ENCODE data around the gene PLCB1.

PLCB1 gene

DNA sequence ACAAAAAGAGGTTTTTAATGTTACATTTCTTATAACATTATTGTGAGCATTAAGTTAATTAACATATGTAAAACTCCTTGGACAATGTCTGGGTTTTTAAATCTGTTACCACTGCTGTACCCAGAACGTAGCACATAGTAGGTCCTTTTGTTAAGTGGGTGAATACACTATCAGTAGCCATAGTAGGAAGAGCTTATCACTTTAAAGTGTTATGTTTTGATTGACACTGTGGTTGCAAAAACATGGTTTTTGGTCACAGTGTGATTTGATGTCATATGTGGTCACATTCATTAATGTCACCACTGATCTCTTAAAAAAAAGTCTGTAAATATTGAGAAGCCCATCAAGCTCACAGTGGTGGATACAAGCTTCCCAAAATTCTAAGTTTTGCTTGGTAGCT lies 160.7 kb downstream of the PLCB1 start:
- in situ Hi-C loops (cut with MboI; ENCODE audit: low sequenced_read_pairs), result no loop called here

DNA sequence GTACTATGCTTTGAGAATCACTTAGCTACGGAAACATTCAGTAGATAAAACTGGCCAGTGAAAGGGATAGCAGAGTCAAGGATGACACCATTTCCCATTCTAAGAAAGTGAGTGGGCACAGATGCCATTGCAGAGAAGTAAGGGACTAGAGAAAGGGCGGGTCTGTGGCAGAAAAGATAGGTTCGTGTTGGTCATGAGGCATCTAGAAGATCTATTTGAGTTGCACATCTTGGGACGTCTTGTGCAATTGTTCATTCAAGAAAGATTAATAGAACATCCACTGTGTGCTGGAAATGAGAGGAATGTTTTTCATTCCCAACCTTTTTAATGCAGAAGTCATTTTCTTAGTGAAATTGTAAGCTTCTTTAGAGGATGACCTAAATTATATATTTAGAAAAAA lies 161.7 kb downstream of the PLCB1 start:
- in situ Hi-C loops (cut with MboI; ENCODE audit: low sequenced_read_pairs), result no loop called here

DNA sequence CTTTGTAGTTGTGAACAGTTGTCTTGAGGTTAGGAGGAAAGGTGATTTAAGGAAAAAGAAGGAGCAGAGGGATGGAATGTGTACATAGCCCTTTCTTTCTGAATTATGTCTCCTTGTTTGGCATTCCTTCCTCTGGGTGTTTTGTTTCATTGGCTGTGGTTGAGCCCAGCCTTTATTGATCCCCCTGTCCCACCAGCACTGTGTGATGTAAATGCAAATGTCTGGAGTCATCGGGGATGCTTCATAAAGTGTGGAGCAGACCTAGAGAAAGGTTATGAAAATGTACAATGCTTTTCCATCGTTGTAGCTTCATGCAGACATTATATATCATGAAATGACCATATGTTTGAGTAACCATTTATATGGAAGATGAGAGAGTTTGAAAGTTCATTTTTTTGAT lies 164.5 kb downstream of the PLCB1 start:
- in situ Hi-C loops (cut with MboI; ENCODE audit: low sequenced_read_pairs), result no loop called here

DNA sequence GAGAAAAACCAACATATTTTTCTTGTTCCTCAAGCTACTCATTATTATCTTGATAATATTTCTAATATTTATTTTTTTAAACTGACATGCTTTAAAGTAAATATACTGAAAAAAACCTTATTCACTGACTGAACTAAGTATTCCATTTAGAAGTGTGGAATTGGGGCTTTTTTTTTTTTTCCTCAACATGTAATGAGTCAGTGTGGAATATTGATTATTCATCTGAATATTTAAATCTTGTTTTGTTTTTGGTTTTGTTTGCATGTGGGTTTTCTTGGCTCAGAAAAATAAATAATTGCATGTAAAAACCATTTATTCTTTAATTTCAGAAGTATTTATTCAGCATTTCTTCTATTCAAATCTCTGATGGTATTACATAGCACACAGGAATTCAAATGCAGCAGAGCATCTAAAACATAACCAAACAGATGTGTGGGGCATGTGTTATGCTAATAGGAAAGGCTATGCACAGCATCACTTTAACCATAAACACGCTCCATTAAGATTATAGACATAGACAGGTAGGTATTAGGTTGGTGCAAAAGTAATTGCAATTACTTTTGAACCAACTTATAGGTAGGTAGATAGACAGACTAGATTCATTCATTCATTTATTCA lies 166.5 kb downstream of the PLCB1 start:
- in situ Hi-C loops (cut with MboI; ENCODE audit: low sequenced_read_pairs), result no loop called here

DNA sequence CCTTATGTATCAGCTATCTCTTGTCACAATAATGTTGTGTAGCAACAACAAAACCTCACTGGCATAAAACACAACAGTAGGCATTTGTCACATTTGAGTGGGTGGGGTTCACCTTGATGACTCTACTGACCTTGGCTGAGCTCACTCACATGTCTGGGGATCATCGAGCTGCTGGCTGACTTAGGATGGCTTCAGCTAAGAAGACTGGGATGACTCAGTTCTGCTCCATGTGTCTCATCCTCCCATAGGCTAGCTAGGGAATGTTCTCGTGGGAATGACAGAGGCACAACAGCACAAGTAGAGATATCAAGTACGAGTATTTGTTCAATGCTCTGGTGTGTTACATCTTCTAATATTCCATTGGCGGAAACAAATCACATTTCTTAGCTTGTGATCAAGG lies 167.9 kb downstream of the PLCB1 start:
- in situ Hi-C loops (cut with MboI; ENCODE audit: low sequenced_read_pairs), result no loop called here

DNA sequence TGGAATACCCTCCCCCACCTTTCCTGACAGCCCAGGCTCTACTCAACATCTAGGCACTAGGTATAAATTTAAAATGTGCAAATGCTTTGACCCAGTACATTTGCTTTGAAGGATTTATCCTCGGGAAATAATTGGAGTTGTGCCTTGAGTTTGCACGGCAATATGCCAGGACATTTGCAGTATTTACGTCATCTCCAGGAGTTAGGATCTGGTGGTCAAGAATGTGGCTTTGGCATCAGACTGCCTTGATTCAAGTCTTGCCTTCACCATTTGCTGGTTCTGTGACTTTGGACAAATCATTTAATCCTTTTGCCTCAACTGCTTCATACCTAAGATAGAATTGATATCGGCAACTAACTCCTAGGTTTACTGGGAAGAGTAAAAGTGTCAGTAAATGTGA lies 169.6 kb downstream of the PLCB1 start:
- in situ Hi-C loops (cut with MboI; ENCODE audit: low sequenced_read_pairs), result no loop called here

DNA sequence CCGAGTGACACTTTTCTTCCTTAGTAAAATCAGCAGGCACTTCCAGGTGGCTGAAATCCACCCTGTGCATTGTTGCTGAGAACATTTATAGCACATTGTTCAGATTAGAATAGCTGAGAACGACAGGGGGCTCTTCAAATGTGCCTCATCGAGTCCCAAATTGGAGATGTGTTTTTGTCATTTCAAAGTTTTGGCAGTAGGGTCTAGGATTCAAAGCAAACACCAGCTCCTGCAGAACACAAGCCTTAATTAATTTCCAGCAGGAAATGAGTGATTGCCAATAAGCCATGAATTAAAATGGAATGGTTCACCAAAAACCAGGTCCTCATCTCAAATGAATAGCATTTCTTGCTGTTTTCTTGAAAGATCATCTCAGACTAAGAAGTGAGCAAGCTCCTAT lies 171.6 kb downstream of the PLCB1 start:
- in situ Hi-C loops (cut with MboI; ENCODE audit: low sequenced_read_pairs), result no loop called here

DNA sequence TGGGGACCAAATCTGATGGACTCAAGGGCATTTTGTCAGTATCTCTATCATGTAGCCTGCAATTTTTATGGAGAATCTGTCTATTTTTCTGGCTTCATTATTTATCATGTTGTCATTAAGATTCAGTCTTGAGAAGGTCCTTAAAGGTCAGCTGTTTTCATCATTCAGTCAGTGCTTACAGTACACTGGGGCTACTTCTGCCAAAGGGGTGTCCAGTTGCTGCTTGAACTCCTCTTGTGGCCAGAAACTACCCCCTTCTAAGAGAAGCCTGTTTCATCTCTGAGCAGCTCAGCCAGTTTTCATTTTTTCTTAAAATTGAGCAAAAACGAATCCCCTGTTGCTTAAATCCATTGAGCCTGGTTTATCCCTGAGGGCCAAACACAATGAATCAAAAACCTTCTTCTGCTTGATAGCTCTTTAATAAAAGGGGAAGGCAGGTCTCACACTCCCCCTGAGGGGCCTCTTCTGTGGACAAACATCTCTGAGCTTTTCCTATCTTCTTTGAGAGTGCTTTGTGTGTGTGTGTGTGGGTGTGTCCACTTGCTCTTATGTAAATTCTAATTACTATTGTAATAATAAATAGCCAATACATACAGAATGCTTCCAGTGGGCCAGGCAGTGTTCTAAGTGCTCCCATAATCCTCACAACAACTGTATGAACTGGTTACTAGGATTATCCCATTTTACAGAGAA lies 172.2 kb downstream of the PLCB1 start:
- in situ Hi-C loops (cut with MboI; ENCODE audit: low sequenced_read_pairs), result no loop called here

DNA sequence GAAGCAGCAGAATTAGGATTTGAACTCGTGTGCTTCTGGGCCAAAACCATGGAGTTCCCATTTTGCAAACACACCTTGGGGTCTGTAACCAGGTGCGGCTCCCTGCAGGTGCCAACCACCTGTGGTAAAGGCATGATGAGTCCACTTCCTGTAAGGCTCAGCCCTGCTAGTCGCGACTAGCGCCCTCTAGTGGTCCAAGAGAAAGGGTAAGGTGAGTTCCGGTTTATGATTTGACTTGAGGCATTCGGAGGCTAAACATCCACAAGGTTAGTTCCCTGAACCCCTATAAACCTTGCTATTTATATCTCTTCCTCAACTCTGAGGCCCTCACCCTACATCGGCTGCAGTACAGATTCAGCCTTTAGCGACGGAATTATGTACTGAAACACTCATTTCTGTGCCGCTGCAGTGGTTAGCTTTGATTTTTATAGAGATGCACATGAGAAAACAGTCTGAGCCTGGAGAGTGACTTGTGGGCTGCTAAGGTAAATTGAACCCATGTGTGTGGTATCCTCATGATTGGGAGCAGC lies 173.4 kb downstream of the PLCB1 start:
- in situ Hi-C loops (cut with MboI; ENCODE audit: low sequenced_read_pairs), result no loop called here

DNA sequence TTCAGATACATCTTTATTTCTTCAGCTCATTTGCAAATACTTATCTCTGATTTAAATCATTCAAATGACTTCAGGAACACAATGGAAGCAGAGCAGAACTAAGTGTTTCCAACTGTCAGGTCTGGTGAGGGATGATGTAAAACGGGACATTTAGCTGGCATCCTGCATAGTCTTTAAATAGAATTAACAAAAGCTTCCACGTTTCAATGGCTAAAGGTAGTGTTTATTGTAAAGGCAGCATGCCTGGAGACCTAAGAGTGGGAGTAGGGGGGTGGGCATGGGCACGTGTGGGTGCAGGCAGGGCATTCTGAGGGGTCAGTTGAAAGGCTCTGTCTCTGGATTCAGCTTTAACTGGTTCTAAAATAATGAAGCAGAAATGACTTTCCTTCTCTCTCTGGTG lies 174.9 kb downstream of the PLCB1 start:
- in situ Hi-C loops (cut with MboI; ENCODE audit: low sequenced_read_pairs), result no loop called here

DNA sequence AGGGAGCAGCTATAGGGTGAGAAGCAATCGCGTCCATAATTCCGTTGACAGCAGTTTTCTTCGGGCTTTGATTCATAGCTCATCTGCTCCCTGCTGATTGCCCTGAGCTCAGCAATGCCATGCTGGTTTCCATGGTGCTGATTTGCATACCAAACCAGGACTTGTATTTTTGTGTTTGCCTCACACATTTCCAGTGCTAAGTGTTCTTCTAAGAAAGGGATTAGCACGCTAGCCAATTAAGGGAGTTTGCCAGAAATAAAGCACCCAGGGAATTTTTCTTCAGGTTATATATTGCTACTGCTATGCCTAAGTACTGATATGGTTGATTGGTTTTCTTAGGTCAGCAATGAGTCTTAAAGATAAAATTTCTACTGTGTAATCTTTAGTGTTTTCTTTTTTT lies 177.6 kb downstream of the PLCB1 start:
- in situ Hi-C loops (cut with MboI; ENCODE audit: low sequenced_read_pairs), result no loop called here

DNA sequence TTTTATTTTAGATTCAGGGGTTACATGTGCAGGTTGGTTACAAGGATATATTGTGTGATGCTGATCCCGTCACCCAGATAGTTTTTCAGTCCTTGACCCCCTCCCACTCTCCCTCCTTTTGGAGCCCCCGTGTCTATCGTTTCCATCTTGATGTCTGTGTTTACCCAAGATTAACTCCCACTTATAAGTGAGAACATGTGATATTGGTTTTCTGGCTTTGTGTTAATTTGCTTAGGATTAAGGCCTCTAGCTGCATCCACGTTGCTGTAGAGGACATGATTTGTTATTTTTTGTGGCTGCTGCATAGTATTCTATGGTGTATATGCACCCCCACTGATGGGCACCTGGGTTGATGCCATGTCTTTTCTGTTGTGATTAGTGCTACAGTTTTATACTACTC lies 178.6 kb downstream of the PLCB1 start:
- in situ Hi-C loops (cut with MboI; ENCODE audit: low sequenced_read_pairs), result no loop called here

DNA sequence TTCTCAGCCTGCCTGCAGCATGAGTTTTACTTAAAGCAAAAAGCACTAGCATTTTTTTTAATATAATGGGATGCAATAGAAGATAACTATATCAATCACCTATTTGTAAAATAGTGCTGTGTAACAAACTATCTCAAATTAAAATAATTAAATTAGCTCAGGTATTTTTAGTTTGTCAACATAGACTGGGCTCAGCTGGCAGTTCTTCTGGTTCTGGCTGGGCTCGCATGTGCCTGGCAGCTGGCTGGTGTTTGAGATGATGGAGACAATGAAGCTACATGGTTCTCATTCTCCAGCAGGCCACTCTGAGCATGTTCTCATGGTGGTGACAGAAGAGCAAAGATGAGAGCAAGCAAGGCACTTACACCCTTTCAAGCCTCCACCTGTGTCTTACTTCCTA lies 181.0 kb downstream of the PLCB1 start:
- in situ Hi-C loops (cut with MboI; ENCODE audit: low sequenced_read_pairs), result no loop called here

DNA sequence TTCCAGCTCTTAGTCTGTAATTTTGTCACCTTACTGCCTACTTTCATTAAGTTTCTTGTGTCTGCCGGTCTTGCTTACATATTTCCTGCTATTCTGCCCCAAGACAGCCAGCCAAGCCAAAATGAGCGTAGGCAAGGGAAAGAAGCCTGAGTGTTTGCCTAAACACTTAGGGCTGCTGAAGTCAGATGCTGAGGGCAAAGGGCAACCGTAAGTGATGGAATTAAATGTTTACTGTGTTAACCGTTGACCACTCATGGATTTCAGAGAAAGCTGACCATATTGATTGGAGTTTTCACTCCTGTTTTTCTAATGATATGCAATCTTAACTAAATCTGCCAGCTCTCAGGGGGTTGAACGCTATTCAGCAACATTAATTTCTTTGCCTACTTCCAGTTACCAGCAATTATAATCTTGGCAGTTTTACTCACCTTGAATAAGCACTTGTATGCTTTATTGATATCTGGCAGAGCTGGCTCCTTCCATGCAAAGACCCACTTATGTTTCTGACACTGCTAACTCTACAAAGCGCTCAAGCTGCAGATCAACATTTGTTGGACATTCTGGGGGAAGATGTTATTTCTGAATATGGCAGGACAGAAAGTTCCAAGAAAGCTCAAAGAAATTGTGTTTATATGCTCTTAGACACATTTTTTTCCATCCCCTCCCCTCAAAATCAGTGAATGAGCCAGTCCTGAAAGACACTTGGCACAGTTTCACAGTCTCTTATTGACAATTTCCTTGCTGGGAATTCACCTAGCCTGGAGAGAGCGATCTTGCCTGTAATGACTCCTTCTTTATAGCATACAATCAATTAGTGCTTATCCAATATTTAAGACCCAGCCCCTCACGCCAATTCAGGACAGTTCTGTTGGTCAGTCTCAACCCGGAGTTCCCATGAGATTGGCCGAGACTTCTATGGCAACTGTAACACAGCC lies 183.8 kb downstream of the PLCB1 start:
- in situ Hi-C loops (cut with MboI; ENCODE audit: low sequenced_read_pairs), result no loop called here

DNA sequence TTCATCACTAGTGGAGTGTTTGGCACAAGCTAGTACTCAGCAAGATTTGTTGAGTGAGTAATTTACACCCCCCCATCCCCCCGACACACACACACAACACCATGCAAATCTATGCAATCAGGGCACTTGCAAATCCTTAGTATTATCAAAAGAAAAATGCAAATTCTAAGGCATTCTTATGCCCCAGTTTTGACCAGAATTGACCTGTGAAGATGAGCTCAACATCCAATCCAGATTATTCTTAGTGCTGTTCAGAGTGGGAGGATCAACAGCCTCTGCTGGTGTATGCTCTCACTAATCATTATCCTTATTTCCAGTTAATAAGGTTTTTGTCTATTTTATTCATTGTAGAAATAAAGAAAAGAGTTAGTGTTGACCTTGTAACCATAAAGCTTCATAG lies 185.4 kb downstream of the PLCB1 start:
- in situ Hi-C loops (cut with MboI; ENCODE audit: low sequenced_read_pairs), result no loop called here

DNA sequence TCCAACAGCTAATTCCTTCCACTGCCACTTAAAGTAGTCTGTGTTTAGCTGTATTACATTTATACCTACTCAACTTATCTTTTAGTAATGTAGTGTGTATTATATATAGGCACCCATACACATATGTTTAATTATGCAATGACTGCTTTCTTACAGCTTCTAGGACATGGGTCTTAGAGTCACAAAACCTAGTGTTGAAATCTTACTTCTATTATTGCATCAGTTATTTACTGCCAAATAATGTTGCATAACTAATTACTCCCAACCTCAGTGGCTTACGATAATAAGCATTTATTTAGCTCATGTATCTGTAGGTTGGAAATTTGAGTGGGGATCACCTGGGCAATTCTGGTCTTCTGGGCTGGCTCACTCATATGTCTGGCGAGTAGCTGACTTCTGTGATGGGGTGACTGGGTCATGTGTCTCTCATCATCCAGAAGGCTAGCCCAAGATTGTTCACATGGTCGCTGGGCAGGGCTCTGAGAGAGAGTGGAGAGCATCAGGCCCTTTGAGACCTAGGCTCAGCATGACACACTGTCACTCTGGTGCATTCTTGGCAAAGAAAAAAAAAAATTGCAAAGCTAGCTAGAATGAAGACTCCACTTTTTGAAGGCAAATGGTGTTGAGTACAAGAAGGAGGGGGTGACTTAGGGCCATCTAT lies 187.0 kb downstream of the PLCB1 start:
- in situ Hi-C loops (cut with MboI; ENCODE audit: low sequenced_read_pairs), result no loop called here

DNA sequence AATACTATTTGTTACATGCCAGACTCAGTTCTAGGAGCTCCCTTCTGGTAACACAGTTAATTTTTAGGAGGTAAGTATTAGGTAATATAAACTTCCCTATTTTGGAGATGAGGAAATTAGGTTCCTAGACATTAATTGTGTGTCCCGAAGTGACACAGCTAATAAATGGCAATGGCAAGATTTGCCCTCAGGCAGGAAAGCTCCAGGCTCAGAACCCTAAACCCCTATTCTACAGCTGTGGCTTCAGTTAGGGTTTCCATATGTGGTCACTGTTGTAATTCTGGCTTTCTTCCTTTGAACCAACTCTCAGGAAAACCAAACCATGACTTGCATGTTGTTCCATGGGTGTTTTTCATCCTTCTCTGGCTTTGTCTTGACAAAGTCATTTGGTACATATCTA lies 188.2 kb downstream of the PLCB1 start:
- in situ Hi-C loops (cut with MboI; ENCODE audit: low sequenced_read_pairs), result no loop called here

DNA sequence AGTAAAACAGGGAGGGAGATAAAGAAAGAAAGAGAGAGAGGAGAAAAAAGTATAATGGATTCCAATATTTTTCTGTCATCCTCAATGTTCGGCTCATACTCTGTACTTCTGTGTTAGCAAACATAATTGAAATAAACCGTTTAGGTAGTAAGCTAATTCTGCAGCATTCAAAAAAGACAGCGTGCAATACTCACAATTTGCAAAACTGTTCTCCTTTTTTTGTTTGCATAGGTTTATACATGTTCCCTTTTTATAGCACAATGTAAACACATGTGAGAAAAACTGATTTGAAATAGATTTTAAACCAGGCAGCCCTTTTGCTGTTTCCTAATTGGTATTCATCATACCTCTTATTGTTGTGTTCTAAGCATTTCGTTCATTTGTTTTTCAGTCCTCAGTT lies 188.9 kb downstream of the PLCB1 start:
- in situ Hi-C loops (cut with MboI; ENCODE audit: low sequenced_read_pairs), result no loop called here

DNA sequence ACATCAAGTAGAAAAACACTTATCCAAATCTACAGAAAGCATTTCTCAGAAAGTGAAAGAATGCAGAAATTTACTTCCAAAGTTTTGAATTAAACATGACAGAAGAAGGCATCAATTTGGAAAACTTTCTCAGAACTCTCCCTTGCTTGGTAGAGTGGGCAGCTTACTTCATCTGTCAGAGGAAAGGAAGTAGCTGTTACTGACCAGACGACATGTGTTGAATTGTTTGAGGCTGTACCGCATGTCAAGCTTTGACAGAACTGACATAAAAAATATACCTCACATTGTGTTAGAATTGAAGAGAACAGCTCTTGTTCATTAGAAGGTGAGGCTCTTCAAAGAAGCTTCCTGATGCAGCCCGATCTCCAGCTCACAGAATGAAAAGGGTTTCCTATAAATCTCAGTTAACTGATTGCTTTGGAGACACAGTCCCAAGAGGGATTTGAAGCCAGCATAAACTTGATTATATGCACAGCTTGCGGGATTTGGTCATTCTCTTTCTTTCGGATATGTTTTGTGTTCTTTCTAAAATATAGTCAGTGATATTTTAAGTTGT lies 190.7 kb downstream of the PLCB1 start:
- in situ Hi-C loops (cut with MboI; ENCODE audit: low sequenced_read_pairs), result no loop called here

DNA sequence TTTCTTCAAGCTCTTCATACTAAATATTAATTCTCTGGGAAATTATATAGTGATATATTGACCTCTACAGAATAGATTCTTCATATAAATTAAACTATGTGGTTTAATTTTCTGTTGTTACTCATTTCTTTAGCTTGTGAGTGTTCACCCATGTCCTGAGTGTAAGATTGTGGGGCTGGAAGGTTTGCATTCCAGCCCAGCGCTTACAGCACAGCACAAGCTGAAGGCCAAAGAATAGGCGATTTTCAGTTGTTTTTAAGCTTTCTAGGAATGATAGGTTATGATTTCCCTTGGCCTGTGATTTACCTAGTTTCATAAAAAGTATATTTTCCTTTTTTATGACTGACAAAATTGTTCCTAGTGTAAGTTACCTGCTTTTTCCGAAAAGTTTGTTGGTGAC lies 194.1 kb downstream of the PLCB1 start:
- in situ Hi-C loops (cut with MboI; ENCODE audit: low sequenced_read_pairs), result no loop called here

DNA sequence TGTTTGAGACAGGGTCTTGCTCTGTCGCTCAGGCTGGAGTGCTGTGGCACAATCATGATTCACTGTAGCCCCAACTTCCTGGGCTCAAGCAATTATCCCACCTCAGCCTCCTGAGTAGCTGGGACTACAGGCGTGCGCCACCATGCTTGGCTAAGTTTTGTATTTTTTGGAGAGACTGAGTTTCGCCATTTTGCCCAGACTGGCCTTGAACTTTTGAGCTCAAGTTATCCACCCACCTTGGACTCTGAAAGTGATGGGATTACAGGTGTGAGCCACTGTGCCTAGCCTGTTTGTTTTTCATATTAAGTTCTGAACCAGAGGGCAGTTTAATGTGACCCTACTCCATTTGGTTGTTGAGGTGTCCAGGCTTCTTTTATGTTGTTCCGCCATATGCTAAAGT lies 194.8 kb downstream of the PLCB1 start:
- in situ Hi-C loops (cut with MboI; ENCODE audit: low sequenced_read_pairs), result no loop called here
